Endothelial cell of umbilical vein (primary cell): ENCODE measurements around the gene ZNF329. TPM values are rescaled to one million over a fixed set of nuclear protein-coding genes. Genes with fewer than 3 reads are reported as not detected.

Experiments
- BruUV-seq: library from RNA; stranded (reverse); fragments of 400-500 nt; replicated peaks from 2 replicates; lab custom pipeline; 2021; lab: Mats Ljungman, UMichigan
- CTCF ChIA-PET: fragments of 300-600, 350-600 bp; sonication (Branson Sonifier 250); formaldehyde crosslinking; loops from one replicate; lab custom pipeline; 2021; ENCODE audit warnings: antibody characterized with exemption, inconsistent platforms; lab: Charles Lee
- POLR2A ChIA-PET: fragments of 300-600, 350-600 bp; sonication (Branson Sonifier 250); formaldehyde crosslinking; loops from one replicate; lab custom pipeline; 2021; ENCODE audit warnings: antibody characterized with exemption, inconsistent platforms; lab: Charles Lee
- DNase-seq: peaks from one replicate; pipeline ENCODE4 v3.0.0-alpha.2; 2011; ENCODE audit warnings: low read depth, low spot score
- FAIRE-seq: peaks from 2 replicates; lab custom pipeline; 2011; peaks lifted over from hg19 to GRCh38; lab: Jason Lieb, UNC
- H2AFZ ChIP-seq: 2 replicates; pipeline ENCODE4 v1.6.0; 2012; ENCODE audit warnings: low read depth, low read length, control low read depth, inconsistent platforms
- H3K27ac ChIP-seq: 2 replicates; pipeline ENCODE4 v1.5.1; 2011; ENCODE audit warnings: low read depth, mild to moderate bottlenecking, control low read depth, low read length, moderate library complexity; ENCODE audit not compliant: insufficient read depth
- H3K27me3 ChIP-seq, 2 experiments: 2 replicates each; pipeline versions ENCODE4 v1.6.0 to v1.6.1; 2011; ENCODE audit warnings: low read length in 2 of 2, mixed read lengths in 1 of 2; ENCODE audit not compliant: control insufficient read depth in 2 of 2, insufficient read depth in 2 of 2
- H3K36me3 ChIP-seq, 2 experiments: 2 replicates in 1 of 2; 3 replicates in 1 of 2; pipeline ENCODE4 v1.5.1; 2011; ENCODE audit warnings: low read length in 2 of 2, mild to moderate bottlenecking in 1 of 2, moderate library complexity in 1 of 2; ENCODE audit not compliant: control insufficient read depth in 2 of 2, insufficient read depth in 2 of 2; ENCODE audit errors: extremely low read depth in 1 of 2
- H3K4me1 ChIP-seq: 3 replicates; pipeline ENCODE4 v1.5.1; 2011; ENCODE audit warnings: mild to moderate bottlenecking, low read length; ENCODE audit not compliant: control insufficient read depth, insufficient read depth; ENCODE audit errors: extremely low read depth
- H3K4me2 ChIP-seq: 2 replicates; pipeline ENCODE4 v1.6.1; 2011; ENCODE audit warnings: low read length, control low read depth, mixed read lengths; ENCODE audit not compliant: insufficient read depth
- H3K4me3 ChIP-seq, 3 experiments: fragments of 200-600 bp in 1 of 3; sonication (generic), shearing (Covaris generic) in 1 of 3; replicated peaks in 1 of 3; 2 replicates each; pipeline ENCODE4 v1.5.1; 2011 to 2016; ENCODE audit warnings: control low read depth in 3 of 3, low read length in 3 of 3, mild to moderate bottlenecking in 2 of 3, inconsistent platforms in 1 of 3, low read depth in 1 of 3, moderate library complexity in 1 of 3; ENCODE audit not compliant: insufficient read depth in 1 of 3
- H3K79me2 ChIP-seq: 2 replicates; pipeline ENCODE4 v1.6.0; 2012; ENCODE audit warnings: low read length, inconsistent platforms; ENCODE audit not compliant: control insufficient read depth, insufficient read depth
- H3K9ac ChIP-seq: replicated peaks from 2 replicates; pipeline ENCODE3; 2011; ENCODE audit warnings: low read length, control low read depth; ENCODE audit not compliant: insufficient read depth; ENCODE audit errors: extremely low read depth
- H3K9me1 ChIP-seq: replicated peaks from 3 replicates; pipeline ENCODE4 v1.6.0; 2011; ENCODE audit warnings: mild to moderate bottlenecking, low read length; ENCODE audit not compliant: control insufficient read depth, insufficient read depth; ENCODE audit errors: extremely low read depth
- H3K9me3 ChIP-seq: replicated peaks from 2 replicates; pipeline ENCODE4 v1.5.1; 2012; ENCODE audit warnings: low read length, inconsistent platforms; ENCODE audit not compliant: control insufficient read depth, insufficient read depth
- H4K20me1 ChIP-seq: replicated peaks from 2 replicates; pipeline ENCODE3; 2011; ENCODE audit warnings: mild to moderate bottlenecking, low read length; ENCODE audit not compliant: control insufficient read depth, insufficient read depth; ENCODE audit errors: extremely low read depth
- EZH2 ChIP-seq: IDR thresholded peaks from 2 replicates; pipeline ENCODE4 v1.6.1; 2012; ENCODE audit warnings: borderline replicate concordance, low read depth, mild to moderate bottlenecking, moderate library complexity, low read length, inconsistent platforms; ENCODE audit not compliant: severe bottlenecking
- FOS ChIP-seq: IDR thresholded peaks from 2 replicates; pipeline ENCODE4 v1.6.1; 2011; ENCODE audit warnings: mild to moderate bottlenecking, low read length, moderate library complexity, borderline replicate concordance; ENCODE audit not compliant: insufficient read depth
- GATA2 ChIP-seq: IDR thresholded peaks from 2 replicates; pipeline ENCODE4 v1.7.0; 2011; ENCODE audit warnings: low read depth, mild to moderate bottlenecking, moderate library complexity, mixed read lengths, low read length; ENCODE audit not compliant: insufficient read length, insufficient read depth
- JUN ChIP-seq: IDR thresholded peaks from 2 replicates; pipeline ENCODE4 v1.6.1; 2011; ENCODE audit warnings: borderline replicate concordance, low read depth; ENCODE audit not compliant: insufficient read length, insufficient read depth
- MYC ChIP-seq: IDR thresholded peaks from one replicate; pipeline ENCODE4 v1.6.1; 2011; ENCODE audit warnings: mild to moderate bottlenecking, low read depth, low read length
- POLR2A ChIP-seq: IDR thresholded peaks from 2 replicates; pipeline ENCODE4 v1.6.1; 2012; ENCODE audit warnings: low read depth, mild to moderate bottlenecking, control low read depth, low read length
- POLR2AphosphoS5 ChIP-seq: IDR thresholded peaks from 2 replicates; pipeline ENCODE4 v1.6.1; 2012; ENCODE audit warnings: low read depth, mild to moderate bottlenecking, control low read depth, low read length, moderate library complexity; ENCODE audit not compliant: insufficient read depth
- dilution Hi-C: fragments of 300-500 bp; cut with MboI; formaldehyde crosslinking; loops from one replicate; pipeline ENCODE4 v1.15.0; 2019; ENCODE audit warnings: low sequenced_read_pairs; ENCODE audit not compliant: extremely low pct_ligation_motif_present
- intact Hi-C: fragments of 100-400 bp; cut with micrococcal nuclease; formaldehyde crosslinking; loops from one replicate; pipeline ENCODE4 v1.10.0; 2022
- polyA plus RNA-seq, 4 experiments: library from polyadenylated mRNA; depleted of rRNA in 3 of 4; stranded (reverse) in 3 of 4; unstranded in 1 of 4; fragments of >200 nt; gene quantifications; 2 replicates each; pipeline versions ENCODE4 v1.2.1 to v1.2.3, GENCODE V29; 2011 to 2012; ENCODE audit warnings: missing spikeins in 1 of 4
- total RNA-seq: library from RNA; stranded (reverse); gene quantifications from 2 replicates; pipeline ENCODE4 v1.2.3, GENCODE V29; 2021
- TF ChIP-seq, protein P1 (sequence below), 2 donors: IDR thresholded peaks; 1 replicate in 1 of 2; 2 replicates in 1 of 2; pipeline ENCODE4 v1.5.1; 2011; ENCODE audit warnings: low read length in 2 of 2, mild to moderate bottlenecking in 2 of 2, moderate library complexity in 2 of 2, control low read depth in 1 of 2, inconsistent platforms in 1 of 2, low read depth in 1 of 2; ENCODE audit not compliant: insufficient read depth in 1 of 2; ENCODE audit errors: extremely low read depth in 1 of 2
- TF ChIP-seq, protein P2 (sequence below): IDR thresholded peaks from 2 replicates; pipeline ENCODE4 v1.6.1; 2011; ENCODE audit not compliant: insufficient read depth, insufficient read length

The ZNF329 gene
- total and polyA plus RNA-seq, 2 donors (not counting 3 experiments of a cell fraction or from before 2014, with no cell fraction given) = 3.0 to 5.3 TPM

DNA sequence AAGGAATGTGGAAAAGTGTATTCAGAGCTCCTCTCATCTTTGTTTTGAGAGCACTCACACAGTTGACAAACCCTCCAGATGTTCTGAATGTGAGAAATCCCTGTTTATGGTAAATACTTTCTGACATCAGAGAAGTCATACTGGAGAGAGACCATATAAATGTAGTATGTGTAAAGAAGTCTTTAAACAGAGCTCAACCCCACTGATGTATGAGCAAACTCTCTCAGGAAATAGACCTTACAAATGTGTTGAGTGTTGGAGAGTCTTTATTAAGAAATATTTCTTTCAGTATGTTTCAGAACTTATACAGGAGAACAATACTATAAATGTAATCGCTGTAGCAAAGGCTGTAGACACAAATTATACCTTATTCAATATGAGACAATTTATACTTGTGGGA is 15.7 kb upstream of the ZNF329 start:
- dilution Hi-C loops = no loop called here
- BruUV-seq = no TSS peak
- Histone ChIP-seq H3K4me1 (no peaks in the 10 kb centered on the region), H3K9me3 (peaks cover 8% of the 10 kb centered on the region), H4K20me1 (no peaks in the 10 kb centered on the region), H3K4me2 (no peak overlapping the region), H3K27ac (no peak overlapping the region), H2AFZ (no peak overlapping the region), H3K79me2 (no peaks in the 10 kb centered on the region), H3K27me3 (no peaks in the 10 kb centered on the region), H3K36me3 (no peaks in the 10 kb centered on the region), H3K4me3 (no peak overlapping the region), H3K9me1 (no peaks in the 10 kb centered on the region), H3K9ac (no peak overlapping the region)
- DNase-seq (no peak), FAIRE-seq (no peak)
- ChIA-PET POLR2A (no interaction called here), CTCF (no interaction called here)
- TF ChIP-seq GATA2 = no peak
- TF ChIP-seq JUN = no peak
- TF ChIP-seq POLR2A = no peak
- TF ChIP-seq, protein P1, sequence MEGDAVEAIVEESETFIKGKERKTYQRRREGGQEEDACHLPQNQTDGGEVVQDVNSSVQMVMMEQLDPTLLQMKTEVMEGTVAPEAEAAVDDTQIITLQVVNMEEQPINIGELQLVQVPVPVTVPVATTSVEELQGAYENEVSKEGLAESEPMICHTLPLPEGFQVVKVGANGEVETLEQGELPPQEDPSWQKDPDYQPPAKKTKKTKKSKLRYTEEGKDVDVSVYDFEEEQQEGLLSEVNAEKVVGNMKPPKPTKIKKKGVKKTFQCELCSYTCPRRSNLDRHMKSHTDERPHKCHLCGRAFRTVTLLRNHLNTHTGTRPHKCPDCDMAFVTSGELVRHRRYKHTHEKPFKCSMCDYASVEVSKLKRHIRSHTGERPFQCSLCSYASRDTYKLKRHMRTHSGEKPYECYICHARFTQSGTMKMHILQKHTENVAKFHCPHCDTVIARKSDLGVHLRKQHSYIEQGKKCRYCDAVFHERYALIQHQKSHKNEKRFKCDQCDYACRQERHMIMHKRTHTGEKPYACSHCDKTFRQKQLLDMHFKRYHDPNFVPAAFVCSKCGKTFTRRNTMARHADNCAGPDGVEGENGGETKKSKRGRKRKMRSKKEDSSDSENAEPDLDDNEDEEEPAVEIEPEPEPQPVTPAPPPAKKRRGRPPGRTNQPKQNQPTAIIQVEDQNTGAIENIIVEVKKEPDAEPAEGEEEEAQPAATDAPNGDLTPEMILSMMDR (IDR thresholded peaks at IDR 0.05; ENCODE audit: extremely low read depth in 1 of 2, insufficient read depth in 1 of 2, low read depth in 1 of 2, low read length in 2 of 2) = no peak
- TF ChIP-seq, protein P2, sequence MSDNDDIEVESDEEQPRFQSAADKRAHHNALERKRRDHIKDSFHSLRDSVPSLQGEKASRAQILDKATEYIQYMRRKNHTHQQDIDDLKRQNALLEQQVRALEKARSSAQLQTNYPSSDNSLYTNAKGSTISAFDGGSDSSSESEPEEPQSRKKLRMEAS = no peak
- no peak for TF ChIP-seq EZH2
- TF ChIP-seq POLR2AphosphoS5 = no peak
- no peak for TF ChIP-seq FOS
- TF ChIP-seq MYC = no peak
- intact Hi-C loops = no loop called here
